Measurements from ENCODE around the gene FLVCR1.
"Not testable (repeated sequence)": the region's sequence is repeated elsewhere in the genome, so short reads cannot be mapped to it uniquely, and the experiment has no call there.

Gene FLVCR1

GRCh38 chr1:212908971-212909370, 50.9 kb downstream of the FLVCR1 start:
- H3K4me3 ChIP-seq (ENCODE audit: low read depth, low read length), result no peak overlapping the region
- no peaks in the 10 kb centered on the region for H3K27me3 ChIP-seq (replicated peaks)
- in situ Hi-C loops (cut with HindIII; ENCODE audit: low pct_ligation_motif_present, low sequenced_read_pairs), result no loop called here
- no peak for TF ChIP-seq CTCF (IDR thresholded peaks at IDR 0.05; ENCODE audit: low read depth, low read length, missing control alignments)
- H3K27ac ChIP-seq, result no peak overlapping the region
- DNase-seq, result no peak
- H3K36me3 ChIP-seq (replicated peaks), result no peaks in the 10 kb centered on the region

- in situ Hi-C loops (cut with HindIII; ENCODE audit: low pct_ligation_motif_present, low sequenced_read_pairs), result no loop called here
- Histone ChIP-seq H3K27ac (no peak overlapping the region), H3K36me3 (replicated peaks) (no peaks in the 10 kb centered on the region)
Measured at GRCh38 chr1:212909652-212910063, 51.6 kb downstream of the FLVCR1 start.

GRCh38 chr1:212910213-212910612, 52.1 kb downstream of the FLVCR1 start:
- in situ Hi-C loops (cut with HindIII; ENCODE audit: low pct_ligation_motif_present, low sequenced_read_pairs); H3K27me3 ChIP-seq (replicated peaks); H3K27ac ChIP-seq; H3K36me3 ChIP-seq (replicated peaks); H3K4me3 ChIP-seq (ENCODE audit: low read depth, low read length); DNase-seq: not testable (repeated sequence)

More at GRCh38 chr1:212909652-212910063, 51.6 kb downstream of the FLVCR1 start:
- no peak for DNase-seq
- H3K27me3 ChIP-seq (replicated peaks), result no peaks in the 10 kb centered on the region
- TF ChIP-seq CTCF (IDR thresholded peaks at IDR 0.05; ENCODE audit: low read depth, low read length, missing control alignments), result no peak
- H3K4me3 ChIP-seq (ENCODE audit: low read depth, low read length), result no peak overlapping the region

GRCh38 chr1:212913638-212914037, 55.6 kb downstream of the FLVCR1 start:
- H3K27me3 ChIP-seq (replicated peaks); DNase-seq; in situ Hi-C loops (cut with HindIII; ENCODE audit: low pct_ligation_motif_present, low sequenced_read_pairs); H3K27ac ChIP-seq; H3K4me3 ChIP-seq (ENCODE audit: low read depth, low read length); H3K36me3 ChIP-seq (replicated peaks): not testable (repeated sequence)

- H3K27me3 ChIP-seq (replicated peaks); H3K27ac ChIP-seq; H3K4me3 ChIP-seq (ENCODE audit: low read depth, low read length); in situ Hi-C loops (cut with HindIII; ENCODE audit: low pct_ligation_motif_present, low sequenced_read_pairs); H3K36me3 ChIP-seq (replicated peaks); DNase-seq: not testable (repeated sequence)
Measured at GRCh38 chr1:212914110-212914509, 56.0 kb downstream of the FLVCR1 start.

GRCh38 chr1:212914789-212915188, 56.7 kb downstream of the FLVCR1 start:
- TF ChIP-seq CTCF (IDR thresholded peaks at IDR 0.05; ENCODE audit: low read depth, low read length, missing control alignments), result no peak
- DNase-seq, result no peak
- in situ Hi-C loops (cut with HindIII; ENCODE audit: low pct_ligation_motif_present, low sequenced_read_pairs), result no loop called here
- Histone ChIP-seq H3K36me3 (replicated peaks) (no peaks in the 10 kb centered on the region), H3K27ac (no peak overlapping the region), H3K4me3 (ENCODE audit: low read depth, low read length) (no peak overlapping the region), H3K27me3 (replicated peaks) (peaks cover 3% of the 10 kb centered on the region)

GRCh38 chr1:212915245-212916091, 57.4 kb downstream of the FLVCR1 start:
- Histone ChIP-seq H3K36me3 (replicated peaks) (no peaks in the 10 kb centered on the region), H3K27me3 (replicated peaks) (peaks cover 3% of the 10 kb centered on the region), H3K27ac (no peak overlapping the region), H3K4me3 (ENCODE audit: low read depth, low read length) (no peak overlapping the region)
- peak; percentile 31 for DNase-seq
- in situ Hi-C loops (cut with HindIII; ENCODE audit: low pct_ligation_motif_present, low sequenced_read_pairs), result no loop called here
- TF ChIP-seq CTCF (IDR thresholded peaks at IDR 0.05; ENCODE audit: low read depth, low read length, missing control alignments), result peak; percentile 61

Data from brain microvascular endothelial cell (primary cell).